GM21717 (cell line): ENCODE measurements around the gene ERICH2.
A peak's percentile ranks its signal among the peaks of the same experiment; 100 is the strongest.

Experiments
- ATAC-seq: cut with Tn5 transposase; IDR thresholded peaks from one replicate; pipeline ENCODE4 v1.9.1; 2021; ENCODE audit warnings: mild to moderate bottlenecking, moderate library complexity; ENCODE audit not compliant: unreplicated experiment

ERICH2 gene

GRCh38 chr2:170816504-170817092 lies 46.4 kb downstream of the ERICH2 start, which contains the start of gene GAD1:
Gene GAD1 (plus strand): TSS chr2:170816887. CDS start chr2:170818592, 1,705 bp downstream.
- ATAC-seq = peak; percentile 62

DNA sequence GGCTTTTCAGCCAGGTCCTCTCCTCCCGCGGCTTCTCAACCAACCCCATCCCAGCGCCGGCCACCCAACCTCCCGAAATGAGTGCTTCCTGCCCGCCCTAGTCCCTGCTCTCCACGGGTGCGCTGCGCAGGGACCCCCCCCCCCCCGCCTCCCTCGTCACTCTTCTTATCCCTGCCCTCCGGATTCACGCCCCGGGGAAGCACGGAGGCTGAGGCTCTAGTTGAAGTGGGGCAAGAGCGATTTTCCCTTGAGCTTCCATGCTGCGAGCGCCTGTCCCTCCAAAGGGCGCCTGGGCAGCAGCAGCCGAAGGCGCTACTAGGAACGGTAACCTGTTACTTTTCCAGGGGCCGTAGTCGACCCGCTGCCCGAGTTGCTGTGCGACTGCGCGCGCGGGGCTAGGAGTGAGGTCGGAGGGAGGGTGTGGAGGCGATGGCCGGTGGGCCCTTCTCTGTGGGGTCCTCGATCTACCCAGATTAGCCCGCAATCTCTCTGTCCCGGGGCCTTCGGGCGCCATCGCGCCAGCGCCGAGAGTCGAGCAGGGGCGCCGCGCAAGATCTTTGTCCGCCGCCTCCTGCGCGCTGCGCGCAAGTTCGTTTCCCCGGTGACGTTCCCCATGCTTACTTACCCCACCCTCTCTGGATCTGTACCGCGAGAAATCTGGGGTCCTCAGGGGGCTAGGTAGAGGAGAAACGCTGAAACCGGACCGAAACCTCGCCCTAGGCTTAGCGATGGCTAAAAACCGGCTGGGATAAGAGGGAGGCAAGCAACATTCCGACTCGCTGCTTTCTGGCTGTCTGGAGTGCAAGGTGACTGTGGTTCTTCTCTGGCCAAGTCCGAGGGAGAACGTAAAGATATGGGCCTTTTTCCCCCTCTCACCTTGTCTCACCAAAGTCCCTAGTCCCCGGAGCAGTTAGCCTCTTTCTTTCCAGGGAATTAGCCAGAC lies 47.2 kb downstream of the ERICH2 start:
- ATAC-seq = no peak

DNA sequence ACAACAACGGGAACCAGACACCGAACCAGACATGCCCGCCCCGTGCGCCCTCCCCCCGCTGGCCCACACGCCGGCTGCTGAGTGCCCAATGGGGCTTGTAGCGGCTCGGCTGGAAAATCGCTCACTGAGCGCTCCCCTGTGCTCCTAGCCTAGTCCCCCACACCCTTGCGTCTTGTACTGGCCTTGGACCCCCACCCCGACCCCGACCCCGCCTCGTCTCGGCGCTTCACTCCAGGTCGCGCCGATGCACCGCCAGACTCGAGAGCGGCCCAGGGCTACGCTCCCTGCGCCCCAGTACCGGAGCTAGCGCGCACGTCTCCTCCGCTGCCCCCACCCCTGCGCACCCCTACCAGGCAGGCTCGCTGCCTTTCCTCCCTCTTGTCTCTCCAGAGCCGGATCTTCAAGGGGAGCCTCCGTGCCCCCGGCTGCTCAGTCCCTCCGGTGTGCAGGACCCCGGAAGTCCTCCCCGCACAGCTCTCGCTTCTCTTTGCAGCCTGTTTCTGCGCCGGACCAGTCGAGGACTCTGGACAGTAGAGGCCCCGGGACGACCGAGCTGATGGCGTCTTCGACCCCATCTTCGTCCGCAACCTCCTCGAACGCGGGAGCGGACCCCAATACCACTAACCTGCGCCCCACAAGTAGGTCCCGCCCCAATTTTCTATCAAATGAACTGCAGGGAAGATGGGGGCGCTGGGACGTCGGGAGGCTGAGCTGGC lies 48.0 kb downstream of the ERICH2 start:
- no peak for ATAC-seq

- no peak for ATAC-seq
Measured at GRCh38 chr2:170818752-170819470, 48.7 kb downstream of the ERICH2 start.

GRCh38 chr2:170819680-170820664 lies 49.8 kb downstream of the ERICH2 start:
- no peak for ATAC-seq

- ATAC-seq = no peak
Measured at GRCh38 chr2:170820757-170821530, 50.8 kb downstream of the ERICH2 start.

DNA sequence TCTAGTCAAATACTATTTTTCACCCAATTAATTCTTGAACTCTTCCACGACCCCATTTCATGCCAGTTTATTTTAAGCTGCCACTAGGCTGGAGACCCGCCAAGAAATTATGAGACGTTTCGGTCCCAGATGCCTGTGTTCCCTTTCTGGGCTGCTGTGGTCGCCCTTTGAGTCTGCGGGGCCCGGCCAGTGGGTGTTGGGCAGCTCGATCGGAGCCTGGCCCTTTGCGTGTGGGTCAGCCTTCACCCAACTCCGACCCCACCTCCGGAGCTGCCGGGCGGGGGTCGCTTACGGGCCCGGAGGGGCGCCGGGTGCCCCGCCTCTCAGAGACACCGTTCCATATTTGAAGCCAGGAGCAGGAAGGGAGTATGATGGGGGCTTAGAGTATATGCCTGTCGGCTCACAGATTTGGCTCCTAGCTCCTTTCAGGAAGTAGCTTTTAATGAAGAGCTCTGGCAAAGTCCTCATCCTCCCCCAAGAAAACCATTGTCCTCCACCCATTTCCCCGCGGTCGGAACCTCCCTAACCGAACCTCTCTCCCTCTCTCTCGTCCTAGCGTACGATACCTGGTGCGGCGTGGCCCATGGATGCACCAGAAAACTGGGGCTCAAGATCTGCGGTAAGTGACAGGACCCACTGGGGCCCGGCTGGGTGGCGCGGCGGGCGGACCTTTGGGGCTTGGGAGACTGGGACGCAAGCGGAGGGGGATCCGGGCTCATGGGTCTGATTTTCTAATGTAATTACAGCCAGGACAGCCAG lies 51.5 kb downstream of the ERICH2 start:
- ATAC-seq = no peak

GRCh38 chr2:170822290-170823087 lies 52.3 kb downstream of the ERICH2 start:
- no peak for ATAC-seq

DNA sequence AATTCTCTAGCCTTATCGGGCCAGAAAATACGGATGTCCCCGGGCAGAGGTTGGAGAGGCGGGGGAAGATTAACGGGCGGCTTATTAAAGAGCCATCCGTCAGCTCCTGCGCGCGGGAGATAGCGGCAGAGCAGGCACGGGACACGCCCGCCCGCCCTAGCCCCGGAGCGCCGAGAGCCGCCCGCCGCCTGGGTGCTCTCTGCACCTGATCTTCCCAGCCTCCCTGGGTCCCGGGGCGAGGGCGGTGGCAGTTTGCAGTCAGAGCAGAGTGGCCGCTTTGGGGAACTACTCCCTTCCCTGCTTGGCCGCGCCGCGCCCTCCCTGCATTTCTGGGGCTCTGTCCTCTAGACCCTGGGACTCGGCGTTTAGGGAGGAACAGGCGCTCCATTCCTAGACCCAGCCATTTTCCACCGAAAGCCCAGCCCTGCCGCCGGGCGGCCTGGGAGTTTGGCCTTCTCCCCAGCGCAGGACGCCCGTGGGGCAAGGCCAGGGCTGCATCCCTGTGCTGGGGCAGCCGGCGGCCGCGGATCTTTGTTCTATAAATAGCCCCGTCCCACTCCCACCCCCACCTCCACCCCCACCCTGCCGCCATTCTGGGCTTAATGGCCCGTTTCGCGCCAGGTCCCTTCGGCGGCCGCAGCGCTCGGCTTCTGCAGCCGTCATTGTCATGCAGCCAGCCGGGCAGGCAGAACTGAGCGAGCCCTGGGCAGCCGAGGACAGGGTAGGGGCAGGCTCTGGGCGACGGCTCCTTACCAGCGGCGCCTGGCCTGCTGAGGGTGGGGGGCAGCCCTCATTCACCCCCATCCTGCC lies 53.1 kb downstream of the ERICH2 start:
- no peak for ATAC-seq

DNA sequence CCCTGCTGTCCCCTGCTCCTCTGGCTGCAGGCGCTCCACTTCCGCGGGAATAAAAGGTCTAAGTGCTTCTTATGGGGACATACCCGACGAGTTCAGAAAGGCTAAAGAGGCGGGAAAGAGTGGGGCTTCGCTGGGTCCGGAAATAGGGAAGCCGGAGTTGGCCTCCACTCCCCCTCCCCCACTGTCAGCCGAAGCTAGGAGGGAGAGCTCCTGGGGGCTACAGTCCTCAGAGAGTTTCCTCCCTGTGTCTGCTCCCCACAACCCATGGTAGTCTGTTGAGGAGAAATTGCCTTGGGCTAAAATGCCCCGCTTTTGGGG lies 53.7 kb downstream of the ERICH2 start:
- no peak for ATAC-seq

- ATAC-seq = no peak
Measured at GRCh38 chr2:170824526-170825015, 54.4 kb downstream of the ERICH2 start.

DNA sequence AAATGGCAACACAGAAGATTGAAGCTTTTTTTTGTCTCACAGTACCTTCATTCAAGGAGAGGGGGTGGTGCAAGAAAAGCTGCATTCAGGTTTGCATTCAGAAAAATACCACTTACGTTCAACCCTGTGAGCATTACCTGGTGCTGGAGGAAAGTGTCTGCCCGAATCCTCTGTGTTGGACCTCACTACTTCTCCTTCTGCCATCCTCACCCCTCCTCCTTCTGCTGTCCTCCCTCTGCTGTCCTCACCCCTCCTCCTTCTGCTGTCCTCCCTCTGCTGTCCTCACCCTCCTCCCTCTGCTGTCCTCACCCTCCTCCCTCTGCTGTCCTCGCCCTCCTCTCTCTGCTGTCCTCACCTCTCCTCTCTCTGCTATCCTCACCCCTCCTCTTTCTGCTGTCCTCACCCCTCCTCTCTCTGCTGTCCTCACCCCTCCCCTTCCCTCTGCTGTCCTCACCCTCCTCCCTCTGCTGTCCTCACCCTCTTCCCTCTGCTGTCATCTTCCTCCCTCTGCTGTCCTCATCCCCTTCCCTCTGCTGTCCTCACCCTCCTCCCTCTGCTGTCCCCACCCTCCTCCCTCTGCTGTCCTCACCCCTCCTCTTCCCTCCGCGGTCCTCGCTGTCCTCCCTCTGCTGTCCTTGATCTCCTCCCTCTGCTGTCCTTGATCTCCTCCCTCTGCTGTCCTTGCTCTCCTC lies 57.8 kb downstream of the ERICH2 start:
- ATAC-seq = no peak

- no peak for ATAC-seq
Measured at GRCh38 chr2:170828533-170828916, 58.3 kb downstream of the ERICH2 start.

DNA sequence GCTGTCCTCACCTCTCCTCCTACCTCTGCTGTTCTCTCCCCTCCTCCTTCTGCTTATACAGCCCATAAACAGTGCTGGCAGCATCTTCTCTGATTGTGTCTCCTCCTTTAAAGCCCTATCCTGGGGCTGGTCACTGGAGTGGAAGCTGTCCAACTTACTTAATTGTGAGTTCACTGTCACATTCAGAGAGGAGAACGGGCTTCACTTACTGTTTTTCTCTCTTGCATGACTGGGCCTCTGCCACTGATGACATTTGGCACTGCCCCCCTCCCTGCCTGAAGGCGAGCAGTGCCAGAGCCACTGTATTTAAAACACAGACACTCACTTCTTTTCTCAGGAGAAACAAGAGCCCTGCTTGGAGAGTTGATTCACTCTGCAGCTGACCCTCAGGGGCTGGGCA lies 58.9 kb downstream of the ERICH2 start:
- no peak for ATAC-seq

DNA sequence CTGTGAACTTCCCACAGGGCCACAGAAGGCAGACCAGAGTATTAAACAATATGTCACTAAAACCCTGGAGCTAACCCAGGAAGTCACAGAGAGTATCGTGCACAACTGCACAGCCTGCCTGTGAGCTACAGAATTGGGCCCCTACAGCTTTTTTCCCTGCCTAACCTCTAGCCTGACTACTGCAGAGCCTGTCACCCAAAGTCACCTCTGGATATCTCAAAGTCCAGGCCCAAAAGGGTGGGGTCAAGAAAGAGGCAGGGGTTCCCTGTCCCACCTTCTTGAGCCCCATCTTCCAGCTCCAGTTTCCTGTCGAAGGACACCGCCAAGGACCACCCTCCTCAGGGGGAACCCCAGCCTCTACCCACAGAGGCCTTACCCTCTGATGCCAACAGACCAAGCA lies 60.0 kb downstream of the ERICH2 start:
- no peak for ATAC-seq

- no peak for ATAC-seq
Measured at GRCh38 chr2:170831115-170831514, 60.9 kb downstream of the ERICH2 start.
